Measurements from ENCODE around the gene VWF. TPM values are rescaled to one million over a fixed set of nuclear protein-coding genes. Genes with fewer than 3 reads are reported as not detected.

The VWF gene
- total RNA-seq, 4 donors from 2014 or later, result 78.8 to 118 (median 101) TPM

- Histone ChIP-seq H3K27me3 (no peaks in the 10 kb centered on the region), H3K9me3 (no peaks in the 10 kb centered on the region), H3K4me3 (no peak overlapping the region), H3K36me3 (no peaks in the 10 kb centered on the region), H3K27ac (no peak overlapping the region), H3K4me1 (no peaks in the 10 kb centered on the region)
- ATAC-seq, result no peak
- in situ Hi-C loops (cut with MboI; ENCODE audit: low sequenced_read_pairs in 4 of 4) (no loop called here), intact Hi-C loops (cut with DNase I; ENCODE audit: low total_unique reads) (no loop called here)
- DNase-seq, result no peak
- TF ChIP-seq POLR2A (IDR thresholded peaks at IDR 0.05) (no peak), CTCF (IDR thresholded peaks at IDR 0.05 in 4 of 5, conservative IDR thresholded peaks at IDR 0.05 in 1 of 5) (no peak)
Measured at GRCh38 chr12:5914387-5915149, 209.9 kb downstream of the VWF start.

GRCh38 chr12:5913387-5913786, 211.1 kb downstream of the VWF start:
- intact Hi-C loops (cut with DNase I; ENCODE audit: low total_unique reads) (no loop called here), in situ Hi-C loops (cut with MboI; ENCODE audit: low sequenced_read_pairs in 4 of 4) (no loop called here)
- H3K4me3 ChIP-seq, result no peak overlapping the region
- H3K4me1 ChIP-seq, result no peaks in the 10 kb centered on the region
- ATAC-seq, result no peak
- TF ChIP-seq CTCF (IDR thresholded peaks at IDR 0.05 in 4 of 5, conservative IDR thresholded peaks at IDR 0.05 in 1 of 5), result no peak
- no peak for TF ChIP-seq POLR2A (IDR thresholded peaks at IDR 0.05)
- DNase-seq, result no peak
- H3K9me3 ChIP-seq, result no peaks in the 10 kb centered on the region
- H3K27ac ChIP-seq, result no peak overlapping the region
- H3K27me3 ChIP-seq, result no peaks in the 10 kb centered on the region
- no peaks in the 10 kb centered on the region for H3K36me3 ChIP-seq

- H3K4me1 ChIP-seq, result no peaks in the 10 kb centered on the region
- TF ChIP-seq POLR2A (IDR thresholded peaks at IDR 0.05) (no peak), CTCF (IDR thresholded peaks at IDR 0.05 in 4 of 5, conservative IDR thresholded peaks at IDR 0.05 in 1 of 5) (no peak)
- no peaks in the 10 kb centered on the region for H3K9me3 ChIP-seq
- H3K36me3 ChIP-seq, result no peaks in the 10 kb centered on the region
- no peak overlapping the region for H3K4me3 ChIP-seq
- in situ Hi-C loops (cut with MboI; ENCODE audit: low sequenced_read_pairs in 4 of 4), result no loop called here
- DNase-seq, result no peak
- no peak overlapping the region for H3K27ac ChIP-seq
- no peaks in the 10 kb centered on the region for H3K27me3 ChIP-seq
- no peak for ATAC-seq
- intact Hi-C loops (cut with DNase I; ENCODE audit: low total_unique reads), result no loop called here
Measured at GRCh38 chr12:5912437-5913334, 211.8 kb downstream of the VWF start.

GRCh38 chr12:5912011-5912410, 212.5 kb downstream of the VWF start:
- no peak for ATAC-seq
- in situ Hi-C loops (cut with MboI; ENCODE audit: low sequenced_read_pairs in 4 of 4) (no loop called here), intact Hi-C loops (cut with DNase I; ENCODE audit: low total_unique reads) (no loop called here)
- Histone ChIP-seq H3K9me3 (no peaks in the 10 kb centered on the region), H3K27me3 (no peaks in the 10 kb centered on the region), H3K27ac (no peak overlapping the region), H3K4me1 (no peaks in the 10 kb centered on the region), H3K36me3 (no peaks in the 10 kb centered on the region), H3K4me3 (no peak overlapping the region)
- no peak for DNase-seq
- no peak for TF ChIP-seq POLR2A (IDR thresholded peaks at IDR 0.05)

All from gastrocnemius medialis (tissue), 4 donors.